Endothelial cell of umbilical vein (primary cell): ENCODE results near the gene FNDC4.

Experiments used
- CTCF ChIP-seq, 2 donors: IDR thresholded peaks; 1 replicate in 1 of 2; 2 replicates in 1 of 2; pipeline ENCODE4 v1.5.1; 2011; ENCODE audit warnings: low read length in 2 of 2, mild to moderate bottlenecking in 2 of 2, moderate library complexity in 2 of 2, control low read depth in 1 of 2, inconsistent platforms in 1 of 2, low read depth in 1 of 2; ENCODE audit not compliant: insufficient read depth in 1 of 2; ENCODE audit errors: extremely low read depth in 1 of 2
- EZH2 ChIP-seq: IDR thresholded peaks from 2 replicates; pipeline ENCODE4 v1.6.1; 2012; ENCODE audit warnings: borderline replicate concordance, low read depth, mild to moderate bottlenecking, moderate library complexity, low read length, inconsistent platforms; ENCODE audit not compliant: severe bottlenecking
- FOS ChIP-seq: IDR thresholded peaks from 2 replicates; pipeline ENCODE4 v1.6.1; 2011; ENCODE audit warnings: mild to moderate bottlenecking, low read length, moderate library complexity, borderline replicate concordance; ENCODE audit not compliant: insufficient read depth
- MAX ChIP-seq: IDR thresholded peaks from 2 replicates; pipeline ENCODE4 v1.6.1; 2011; ENCODE audit not compliant: insufficient read depth, insufficient read length
- MYC ChIP-seq: IDR thresholded peaks from one replicate; pipeline ENCODE4 v1.6.1; 2011; ENCODE audit warnings: mild to moderate bottlenecking, low read depth, low read length
- POLR2A ChIP-seq: IDR thresholded peaks from 2 replicates; pipeline ENCODE4 v1.6.1; 2012; ENCODE audit warnings: low read depth, mild to moderate bottlenecking, control low read depth, low read length

- TF ChIP-seq POLR2A: no peak
- no peak for TF ChIP-seq MAX
- TF ChIP-seq CTCF (IDR thresholded peaks at IDR 0.05; ENCODE audit: extremely low read depth in 1 of 2, insufficient read depth in 1 of 2, low read depth in 1 of 2, low read length in 2 of 2): no peak
- no peak for TF ChIP-seq EZH2
- no peak for TF ChIP-seq FOS
- no peak for TF ChIP-seq MYC
These were observed 48.9 kb downstream of the FNDC4 start for GRCh38 chr2:27446057-27446456.
